Left lung (tissue), 10 donors: ENCODE measurements around the gene GPR21. TPM values are rescaled to one million over a fixed set of nuclear protein-coding genes. Genes with fewer than 3 reads are reported as not detected.

ENCODE experiments used
- ATAC-seq: fragments of 200-7000 bp; cut with Tn5 transposase; one replicate; pipeline ENCODE4 v1.9.1; 2020; ENCODE audit warnings: moderate library complexity
- DNase-seq, 4 donors: peaks; one replicate each; pipeline ENCODE4 v3.0.0-alpha.2; 2013 to 2020
- H3K27ac ChIP-seq, 2 donors: fragments of 200-600 bp; sonication (generic) in 1 of 2; one replicate each; pipeline versions ENCODE4 v1.5.0 to v1.8.0; 2020 to 2021
- H3K27me3 ChIP-seq, 2 donors: fragments of 200-600 bp; sonication (generic) in 1 of 2; one replicate each; pipeline versions ENCODE4 v1.5.0 to v1.8.0; 2020 to 2021
- H3K36me3 ChIP-seq, 2 donors: fragments of 200-600 bp; sonication (generic) in 1 of 2; one replicate each; pipeline versions ENCODE4 v1.5.0 to v1.8.0; 2020 to 2021
- H3K4me1 ChIP-seq, 2 donors: fragments of 200-600 bp; one replicate each; pipeline ENCODE4 v1.8.0; 2021
- H3K4me3 ChIP-seq, 2 donors: fragments of 200-600 bp; sonication (generic) in 1 of 2; one replicate each; pipeline versions ENCODE4 v1.5.0 to v1.8.0; 2020 to 2021; ENCODE audit warnings: mild to moderate bottlenecking in 1 of 2
- H3K9me3 ChIP-seq, 2 donors: fragments of 200-600 bp; sonication (generic) in 1 of 2; one replicate each; pipeline versions ENCODE4 v1.5.0 to v1.8.0; 2020 to 2021
- intact Hi-C, 2 donors: fragments of 100-400 bp; cut with DNase I; formaldehyde crosslinking; loops; one replicate each; pipeline versions ENCODE4 v1.11.2 to v1.14.2; 2022
- polyA plus RNA-seq, 6 donors: library from polyadenylated mRNA; unstranded; fragments of 120-200 nt; gene quantifications; one replicate each; pipeline ENCODE4 v1.2.1, GENCODE V29; 2013; ENCODE audit not compliant: insufficient read length in 6 of 6
- total RNA-seq, 2 donors: library from RNA; stranded (reverse); fragmentation: NEBNext Ultra II Directional; extraction: Animal tissue kit (Norgen Biotek cat#: 25700); gene quantifications; one replicate each; pipeline ENCODE4 v1.2.1, GENCODE V29; 2021
- TF ChIP-seq, protein P1 (sequence below), 2 donors: fragments of 200-600 bp; sonication (generic) in 1 of 2; IDR thresholded peaks; one replicate each; pipeline versions ENCODE4 v1.5.0 to v1.8.0; 2021; ENCODE audit warnings: antibody characterized with exemption in 2 of 2
- donor health status: DM: no; HTN: yes; CAD: no.
- donor health status: DM: no; HTN: no; CAD: no.

GPR21 gene
- total and polyA plus RNA-seq, 8 donors = 0.22 to 0.63 (median 0.41) TPM; not detected in 3

DNA sequence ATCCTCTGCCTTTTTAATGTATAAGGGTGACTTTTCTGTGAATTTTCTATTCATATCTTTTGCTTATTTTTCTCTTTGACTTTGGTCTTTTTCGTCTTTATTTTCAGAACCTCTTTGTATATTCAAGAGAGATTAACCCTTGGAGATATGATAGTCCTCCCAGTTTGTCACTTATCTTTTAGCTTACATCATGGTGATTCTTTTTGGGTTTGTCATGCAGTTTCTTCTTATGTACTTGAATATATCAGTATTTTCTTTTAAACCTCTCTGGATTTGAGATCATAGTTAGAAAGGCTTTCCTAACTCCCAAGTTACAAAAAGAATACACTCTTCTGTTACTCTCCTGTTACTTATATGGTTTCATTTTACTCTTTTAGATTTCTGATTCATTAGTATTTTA, 27.5 kb upstream of the GPR21 start:
- Histone ChIP-seq H3K4me1 (no peaks in the 10 kb centered on the region), H3K9me3 (no peaks in the 10 kb centered on the region), H3K4me3 (no peak overlapping the region), H3K27ac (no peak overlapping the region), H3K27me3 (no peaks in the 10 kb centered on the region), H3K36me3 (peaks cover 0 to 43% of the 10 kb centered on the region in 2 donors)
- TF ChIP-seq, protein P1, sequence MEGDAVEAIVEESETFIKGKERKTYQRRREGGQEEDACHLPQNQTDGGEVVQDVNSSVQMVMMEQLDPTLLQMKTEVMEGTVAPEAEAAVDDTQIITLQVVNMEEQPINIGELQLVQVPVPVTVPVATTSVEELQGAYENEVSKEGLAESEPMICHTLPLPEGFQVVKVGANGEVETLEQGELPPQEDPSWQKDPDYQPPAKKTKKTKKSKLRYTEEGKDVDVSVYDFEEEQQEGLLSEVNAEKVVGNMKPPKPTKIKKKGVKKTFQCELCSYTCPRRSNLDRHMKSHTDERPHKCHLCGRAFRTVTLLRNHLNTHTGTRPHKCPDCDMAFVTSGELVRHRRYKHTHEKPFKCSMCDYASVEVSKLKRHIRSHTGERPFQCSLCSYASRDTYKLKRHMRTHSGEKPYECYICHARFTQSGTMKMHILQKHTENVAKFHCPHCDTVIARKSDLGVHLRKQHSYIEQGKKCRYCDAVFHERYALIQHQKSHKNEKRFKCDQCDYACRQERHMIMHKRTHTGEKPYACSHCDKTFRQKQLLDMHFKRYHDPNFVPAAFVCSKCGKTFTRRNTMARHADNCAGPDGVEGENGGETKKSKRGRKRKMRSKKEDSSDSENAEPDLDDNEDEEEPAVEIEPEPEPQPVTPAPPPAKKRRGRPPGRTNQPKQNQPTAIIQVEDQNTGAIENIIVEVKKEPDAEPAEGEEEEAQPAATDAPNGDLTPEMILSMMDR (IDR thresholded peaks at IDR 0.05) = no peak
- intact Hi-C loops = no loop called here
- DNase-seq (no peak), ATAC-seq (no peak)

DNA sequence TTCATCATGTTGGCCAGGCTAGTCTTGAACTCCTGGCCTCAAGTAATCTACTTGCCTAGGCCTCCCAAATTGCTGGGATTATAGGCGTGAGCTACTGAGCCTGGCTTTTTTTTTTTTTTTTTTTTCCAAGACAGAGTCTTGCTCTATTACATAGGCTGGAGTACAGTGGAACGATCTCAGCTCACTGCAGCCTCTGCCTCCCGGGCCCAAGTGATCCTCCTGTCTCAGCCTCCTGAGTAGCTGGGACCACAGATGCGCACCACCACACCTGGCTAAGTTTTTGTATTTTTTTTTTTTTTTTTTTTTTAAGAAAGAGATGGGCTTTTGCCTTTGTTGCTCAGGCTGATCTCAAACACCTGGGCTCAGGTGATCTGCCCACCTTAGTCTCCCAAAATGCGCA, 26.2 kb upstream of the GPR21 start:
- Histone ChIP-seq H3K27ac (no peak overlapping the region), H3K27me3 (no peaks in the 10 kb centered on the region), H3K9me3 (no peaks in the 10 kb centered on the region), H3K4me1 (peaks cover 0 to 8% of the 10 kb centered on the region in 2 donors), H3K36me3 (peaks cover 0 to 39% of the 10 kb centered on the region in 2 donors), H3K4me3 (no peak overlapping the region)
- DNase-seq = no peak
- no peak for ATAC-seq
- intact Hi-C loops = no loop called here
- TF ChIP-seq, protein P1 (IDR thresholded peaks at IDR 0.05) = no peak

DNA sequence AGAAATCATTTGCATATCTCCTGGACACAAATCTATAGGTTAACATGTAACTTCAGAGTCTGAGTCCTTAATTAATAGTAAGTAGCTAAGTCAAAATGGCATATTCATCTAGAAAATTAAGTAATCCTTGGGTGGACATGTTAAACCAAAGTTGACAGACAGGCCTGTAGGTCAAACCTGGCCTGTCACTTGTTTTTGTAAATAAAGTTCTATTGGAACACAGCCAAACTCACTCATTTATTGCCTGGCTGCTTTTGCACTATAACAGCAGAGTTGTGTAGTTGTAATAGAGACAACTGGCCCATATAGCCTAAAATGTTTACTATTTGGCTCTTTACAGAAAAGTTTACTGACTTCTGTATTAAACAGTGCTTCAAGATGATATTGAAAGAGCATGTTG, 24.6 kb upstream of the GPR21 start:
- no peak for ATAC-seq
- intact Hi-C loops = no loop called here

DNA sequence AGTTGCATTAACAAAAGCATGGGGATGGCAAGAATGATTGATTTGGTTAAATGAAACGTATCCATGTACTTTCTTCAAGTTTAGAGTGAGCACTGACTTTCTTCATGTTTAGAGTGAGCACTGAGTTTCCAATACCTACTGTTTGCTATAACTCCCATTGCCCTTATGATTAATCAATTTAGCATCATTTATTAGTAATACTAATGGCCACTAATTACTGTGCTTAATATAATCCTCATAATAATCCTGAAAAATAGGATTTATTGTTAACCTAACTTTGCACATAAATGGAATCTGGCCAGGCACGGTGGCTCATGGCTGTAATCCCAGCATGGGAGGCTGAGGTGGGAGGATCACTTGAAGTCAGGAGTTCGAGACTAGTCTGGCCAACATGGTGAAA, 22.1 kb upstream of the GPR21 start:
- no peaks in the 10 kb centered on the region for H3K27me3 ChIP-seq
- peaks cover 0 to 3% of the 10 kb centered on the region in 2 donors for H3K9me3 ChIP-seq
- peaks cover 0 to 63% of the 10 kb centered on the region in 2 donors for H3K36me3 ChIP-seq
- DNase-seq = no peak
- TF ChIP-seq, protein P1 (IDR thresholded peaks at IDR 0.05) = no peak
- ATAC-seq = no peak
- H3K27ac ChIP-seq = peak overlapping the region in 1 of 2 donors; percentile 20
- intact Hi-C loops = no loop called here
- peaks cover 0 to 12% of the 10 kb centered on the region in 2 donors for H3K4me1 ChIP-seq
- no peak overlapping the region for H3K4me3 ChIP-seq

More for the DNA sequence above, 24.6 kb upstream of the GPR21 start:
- Histone ChIP-seq H3K4me3 (no peak overlapping the region), H3K9me3 (no peaks in the 10 kb centered on the region), H3K4me1 (peaks cover 0 to 12% of the 10 kb centered on the region in 2 donors), H3K36me3 (peaks cover 0 to 52% of the 10 kb centered on the region in 2 donors), H3K27me3 (no peaks in the 10 kb centered on the region), H3K27ac (no peak overlapping the region)
- TF ChIP-seq, protein P1 (IDR thresholded peaks at IDR 0.05) = no peak
- DNase-seq = no peak

DNA sequence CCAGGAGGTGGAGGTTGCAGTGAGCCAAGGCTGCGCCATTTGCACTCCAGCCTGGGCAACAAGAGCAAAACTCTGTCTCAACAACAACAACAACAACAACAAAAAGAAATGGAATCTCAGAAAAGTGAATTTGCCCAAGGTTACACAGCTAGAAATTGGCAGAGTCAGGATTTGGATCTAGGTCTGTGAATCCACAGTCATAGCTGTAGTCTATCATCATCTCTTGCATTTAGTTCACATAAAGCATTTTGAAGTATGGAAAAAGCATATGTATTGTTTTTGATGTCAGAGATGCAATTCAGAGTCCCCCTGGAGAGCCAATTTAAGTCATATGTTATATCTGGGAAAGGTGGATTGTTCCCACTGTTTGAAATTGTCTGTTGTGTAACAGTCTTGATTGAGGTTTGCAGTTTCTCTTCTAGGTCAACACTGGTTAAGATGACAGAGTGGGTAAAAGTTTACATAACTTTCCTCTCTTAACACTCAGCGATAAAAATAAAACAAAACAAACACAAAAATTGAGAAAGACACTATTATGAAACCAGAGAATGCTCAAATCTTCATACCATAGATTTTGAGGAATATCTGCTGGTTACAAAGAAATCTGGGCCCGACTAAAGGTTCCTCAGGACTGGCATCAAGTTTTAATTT, 21.5 kb upstream of the GPR21 start:
- intact Hi-C loops = no loop called here

More for the DNA sequence above, 21.5 kb upstream of the GPR21 start:
- Histone ChIP-seq H3K27me3 (no peaks in the 10 kb centered on the region), H3K9me3 (peaks cover 0 to 3% of the 10 kb centered on the region in 2 donors), H3K4me3 (no peak overlapping the region), H3K36me3 (peaks cover 0 to 63% of the 10 kb centered on the region in 2 donors), H3K27ac (peak overlapping the region in 1 of 2 donors; percentile 37), H3K4me1 (peaks cover 0 to 12% of the 10 kb centered on the region in 2 donors)
- TF ChIP-seq, protein P1 (IDR thresholded peaks at IDR 0.05) = no peak
- ATAC-seq = peak; percentile 89
- no peak for DNase-seq
